Stomach smooth muscle (tissue), 2 donors: Measurements from ENCODE around the gene ADORA2B.

Experiments
- H3K27ac ChIP-seq: one replicate; pipeline ENCODE4 v1.7.0; 2013; ENCODE audit warnings: mild to moderate bottlenecking, low read length, inconsistent platforms
- H3K27me3 ChIP-seq, 2 donors: one replicate each; pipeline ENCODE4 v1.7.0; 2013; ENCODE audit warnings: low read length in 2 of 2; ENCODE audit not compliant: insufficient read depth in 2 of 2, control insufficient read depth in 1 of 2
- H3K36me3 ChIP-seq, 2 donors: one replicate each; pipeline ENCODE4 v1.7.0; 2013; ENCODE audit warnings: low read length in 2 of 2; ENCODE audit not compliant: control insufficient read depth in 2 of 2, insufficient read depth in 2 of 2
- H3K4me1 ChIP-seq: one replicate; pipeline ENCODE4 v1.7.0; 2013; ENCODE audit warnings: low read length; ENCODE audit not compliant: control insufficient read depth, insufficient read depth
- H3K4me3 ChIP-seq, 2 donors: one replicate each; pipeline ENCODE4 v1.7.0; 2013; ENCODE audit warnings: low read length in 2 of 2
- H3K9ac ChIP-seq, 2 donors: one replicate each; pipeline ENCODE4 v1.7.0; 2013; ENCODE audit warnings: low read length in 2 of 2, mild to moderate bottlenecking in 1 of 2
- H3K9me3 ChIP-seq, 2 donors: one replicate each; pipeline ENCODE4 v1.7.0; 2013; ENCODE audit warnings: low read length in 2 of 2; ENCODE audit not compliant: control insufficient read depth in 2 of 2
- donor health status: healthy.
- donor health status: Pancreatic carcinoma.

The ADORA2B gene

DNA sequence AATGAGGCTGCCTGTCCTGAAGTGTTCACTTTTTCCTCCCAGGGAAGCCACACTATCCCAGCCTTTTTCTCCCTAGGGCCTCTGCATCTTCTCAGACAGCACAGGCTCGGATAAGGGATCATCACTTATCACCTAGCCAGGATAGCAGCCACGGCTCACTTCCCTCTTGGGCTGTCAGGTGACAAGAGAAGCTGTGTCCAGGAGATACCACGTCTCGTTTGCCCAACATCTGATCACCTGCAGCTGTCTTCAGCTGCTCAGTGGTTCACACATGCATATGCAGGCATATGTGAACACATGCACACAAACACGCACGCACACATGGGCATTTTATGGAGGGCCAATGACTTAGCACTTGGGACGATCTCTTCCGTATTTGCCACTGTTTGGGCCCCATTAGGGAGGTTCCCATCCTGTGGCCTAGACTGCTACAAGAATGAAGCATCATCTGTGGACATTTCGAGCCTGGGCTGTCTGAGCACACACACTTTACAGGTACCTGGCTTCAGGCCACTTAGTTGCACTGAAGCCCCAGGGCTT, 32.4 kb upstream of the ADORA2B start:
- H3K27ac ChIP-seq = no peak overlapping the region

DNA sequence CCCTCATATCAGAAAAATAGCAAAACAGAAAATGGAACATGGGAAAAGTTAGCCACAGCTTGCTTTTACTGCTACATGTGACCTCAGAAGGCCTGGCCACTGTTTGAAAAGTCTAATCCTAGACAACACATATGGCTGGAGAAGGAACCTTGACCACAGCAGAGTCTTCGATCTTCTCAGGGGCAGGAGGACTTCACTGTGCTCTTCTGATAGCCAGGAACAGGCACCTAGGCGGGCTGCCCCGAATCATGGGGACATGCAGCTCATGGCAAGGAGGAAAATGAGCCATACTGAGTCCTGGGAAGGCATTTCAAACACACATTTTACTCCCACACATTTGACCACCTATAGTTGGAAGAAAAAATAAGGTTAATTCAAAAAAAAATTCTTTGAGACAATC, 31.1 kb upstream of the ADORA2B start:
- H3K4me3 ChIP-seq = no peak overlapping the region
- H3K36me3 ChIP-seq = no peaks in the 10 kb centered on the region
- H3K27me3 ChIP-seq = peaks cover 0 to 11% of the 10 kb centered on the region in 2 donors
- no peak overlapping the region for H3K27ac ChIP-seq
- H3K9me3 ChIP-seq = no peaks in the 10 kb centered on the region
- peaks cover 11% of the 10 kb centered on the region for H3K4me1 ChIP-seq
- H3K9ac ChIP-seq = no peak overlapping the region

More for the DNA sequence above, 32.4 kb upstream of the ADORA2B start:
- Histone ChIP-seq H3K9me3 (no peaks in the 10 kb centered on the region), H3K4me3 (no peak overlapping the region), H3K9ac (no peak overlapping the region), H3K27me3 (peaks cover 0 to 7% of the 10 kb centered on the region in 2 donors), H3K36me3 (no peaks in the 10 kb centered on the region), H3K4me1 (peaks cover 5% of the 10 kb centered on the region)

DNA sequence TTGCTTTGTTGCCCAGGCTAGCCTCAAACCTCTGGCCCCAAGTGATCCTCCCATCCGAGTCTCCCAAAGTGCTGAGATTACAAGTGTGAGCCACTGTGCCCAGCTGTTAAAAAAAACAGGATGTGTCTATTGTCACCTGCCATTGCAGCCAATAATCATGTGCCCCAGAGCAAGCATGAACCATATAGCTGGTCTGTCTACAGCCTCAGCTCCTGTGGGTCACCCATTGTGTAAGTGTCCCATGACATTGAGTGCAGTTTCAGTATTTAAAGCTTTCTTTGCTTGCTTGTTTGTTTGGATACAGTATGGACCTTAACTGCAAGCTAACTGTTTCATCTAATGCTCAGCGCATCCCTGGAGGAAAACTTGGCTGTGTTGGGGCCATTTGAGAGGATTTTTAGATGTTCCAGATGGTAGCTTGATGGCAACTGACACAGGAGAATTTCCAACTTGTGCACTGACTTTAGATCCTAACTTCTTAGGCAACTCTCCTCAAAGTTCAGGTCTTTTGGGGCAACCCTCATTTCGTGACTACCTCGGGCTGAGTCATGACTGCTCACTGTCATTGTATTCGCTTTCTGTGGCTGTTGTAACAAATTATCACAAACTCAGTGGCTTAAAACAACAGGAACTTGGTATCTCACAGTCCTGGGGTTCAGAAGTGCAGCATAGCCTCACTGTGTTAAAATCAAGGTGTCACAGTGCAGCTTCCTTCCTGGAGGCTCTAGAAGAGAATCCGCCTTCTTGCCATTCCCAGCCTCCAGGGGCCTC, 30.3 kb upstream of the ADORA2B start:
- no peaks in the 10 kb centered on the region for H3K9me3 ChIP-seq
- no peak overlapping the region for H3K27ac ChIP-seq

DNA sequence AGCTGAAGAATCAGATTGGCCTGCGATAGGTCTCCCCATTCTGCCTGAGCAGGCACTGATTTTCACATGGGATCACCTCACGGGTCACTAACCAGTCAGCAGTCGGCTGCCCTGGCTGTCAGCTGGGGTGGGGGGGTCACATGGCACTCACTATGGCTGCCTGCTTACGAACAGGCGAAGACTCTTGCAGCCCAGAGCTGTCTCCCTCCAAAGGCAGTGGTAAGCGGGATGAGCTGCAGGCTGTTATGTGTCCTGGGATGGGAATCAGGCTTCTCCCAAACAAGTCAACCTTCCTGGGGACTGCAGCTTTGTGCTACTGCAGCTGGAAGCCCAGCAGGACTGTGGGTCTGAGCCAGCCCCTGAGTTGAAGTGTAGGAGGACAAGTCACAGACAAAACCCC, 29.0 kb upstream of the ADORA2B start:
- Histone ChIP-seq H3K27ac (no peak overlapping the region), H3K4me3 (no peak overlapping the region), H3K9me3 (no peaks in the 10 kb centered on the region), H3K4me1 (peaks cover 19% of the 10 kb centered on the region), H3K9ac (no peak overlapping the region), H3K27me3 (peaks cover 0 to 8% of the 10 kb centered on the region in 2 donors), H3K36me3 (no peaks in the 10 kb centered on the region)

More for the DNA sequence above, 30.3 kb upstream of the ADORA2B start:
- no peaks in the 10 kb centered on the region for H3K36me3 ChIP-seq
- no peak overlapping the region for H3K4me3 ChIP-seq
- H3K27me3 ChIP-seq = peaks cover 0 to 11% of the 10 kb centered on the region in 2 donors
- H3K9ac ChIP-seq = no peak overlapping the region
- H3K4me1 ChIP-seq = peaks cover 19% of the 10 kb centered on the region

DNA sequence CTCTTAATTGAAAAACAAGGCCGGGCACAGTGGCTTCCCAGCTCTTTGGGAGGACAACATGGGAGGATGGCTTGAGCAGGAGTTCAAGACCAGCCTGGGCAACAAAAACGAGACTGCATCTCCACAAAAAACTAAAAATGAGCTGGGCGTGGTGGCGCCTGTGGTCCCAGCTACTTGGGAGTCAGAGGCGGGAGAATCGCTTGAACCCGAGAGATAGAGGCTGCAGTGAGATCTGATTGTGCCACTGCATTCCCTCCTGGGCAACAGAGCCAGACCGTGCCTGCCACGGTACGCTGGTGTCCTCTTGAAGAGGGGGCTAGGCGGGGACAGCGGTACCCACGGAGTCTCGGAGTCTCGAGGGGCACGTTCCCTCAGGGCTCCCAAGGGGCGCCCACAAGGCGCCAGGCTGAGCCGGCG, 27.9 kb upstream of the ADORA2B start:
- Histone ChIP-seq H3K36me3 (no peaks in the 10 kb centered on the region), H3K27ac (no peak overlapping the region), H3K4me3 (no peak overlapping the region), H3K4me1 (peaks cover 19% of the 10 kb centered on the region), H3K9ac (no peak overlapping the region), H3K9me3 (no peaks in the 10 kb centered on the region), H3K27me3 (peaks cover 0 to 8% of the 10 kb centered on the region in 2 donors)

DNA sequence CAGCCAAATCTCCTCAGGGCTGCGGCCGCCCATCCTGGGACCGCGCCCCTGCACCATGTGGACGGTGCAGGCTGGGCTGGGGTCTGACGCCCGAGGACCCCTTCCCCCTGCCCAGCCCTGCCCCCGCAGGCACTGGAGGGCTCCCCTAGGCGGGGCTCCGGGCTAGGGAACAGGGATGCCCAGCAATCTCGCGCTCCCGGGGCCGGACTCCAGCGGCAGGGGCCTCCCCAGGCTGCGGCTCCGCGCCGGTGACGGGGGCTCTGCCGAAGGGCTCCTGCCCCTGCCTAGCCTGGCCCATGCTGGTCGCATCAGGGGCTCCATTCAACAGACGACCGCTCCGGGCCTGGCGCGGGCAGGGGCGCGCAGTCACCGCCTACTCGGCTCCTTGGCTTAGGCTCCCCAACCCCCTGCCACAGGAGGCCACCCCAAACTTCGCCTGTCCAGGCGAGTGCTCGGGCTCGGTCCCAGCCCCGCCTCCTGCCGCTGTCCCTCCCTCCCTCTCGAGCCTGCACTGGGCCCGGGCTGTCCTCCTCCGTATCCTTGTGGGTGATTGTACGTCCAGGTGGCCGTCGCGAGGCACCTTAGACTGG, 27.4 kb upstream of the ADORA2B start:
- Histone ChIP-seq H3K27ac (no peak overlapping the region), H3K4me3 (no peak overlapping the region), H3K27me3 (peaks cover 0 to 8% of the 10 kb centered on the region in 2 donors), H3K4me1 (peaks cover 19% of the 10 kb centered on the region), H3K9ac (no peak overlapping the region), H3K36me3 (no peaks in the 10 kb centered on the region), H3K9me3 (no peaks in the 10 kb centered on the region)

DNA sequence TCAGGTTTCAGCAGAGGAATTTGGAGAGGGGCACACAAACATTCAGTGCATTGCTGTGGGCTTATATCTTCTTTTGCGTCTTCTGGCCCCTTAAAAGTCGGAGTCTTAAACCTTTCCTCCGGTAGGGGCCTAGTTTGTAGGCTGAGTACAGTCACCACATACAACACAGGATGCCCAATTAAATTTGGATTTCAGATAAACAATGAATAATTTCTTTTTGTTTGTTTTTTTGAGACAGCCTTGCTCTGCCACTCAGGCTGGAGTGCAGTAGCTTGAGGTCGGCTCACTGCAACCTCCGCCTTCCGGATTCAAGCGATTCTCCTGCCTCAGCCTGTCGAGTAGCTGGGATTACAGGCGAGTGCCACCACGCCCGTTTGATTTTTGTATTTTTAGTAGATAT, 26.7 kb upstream of the ADORA2B start:
- Histone ChIP-seq H3K27ac (no peak overlapping the region), H3K27me3 (peaks cover 0 to 8% of the 10 kb centered on the region in 2 donors), H3K36me3 (no peaks in the 10 kb centered on the region), H3K4me1 (peaks cover 19% of the 10 kb centered on the region), H3K4me3 (no peak overlapping the region), H3K9ac (no peak overlapping the region), H3K9me3 (no peaks in the 10 kb centered on the region)

DNA sequence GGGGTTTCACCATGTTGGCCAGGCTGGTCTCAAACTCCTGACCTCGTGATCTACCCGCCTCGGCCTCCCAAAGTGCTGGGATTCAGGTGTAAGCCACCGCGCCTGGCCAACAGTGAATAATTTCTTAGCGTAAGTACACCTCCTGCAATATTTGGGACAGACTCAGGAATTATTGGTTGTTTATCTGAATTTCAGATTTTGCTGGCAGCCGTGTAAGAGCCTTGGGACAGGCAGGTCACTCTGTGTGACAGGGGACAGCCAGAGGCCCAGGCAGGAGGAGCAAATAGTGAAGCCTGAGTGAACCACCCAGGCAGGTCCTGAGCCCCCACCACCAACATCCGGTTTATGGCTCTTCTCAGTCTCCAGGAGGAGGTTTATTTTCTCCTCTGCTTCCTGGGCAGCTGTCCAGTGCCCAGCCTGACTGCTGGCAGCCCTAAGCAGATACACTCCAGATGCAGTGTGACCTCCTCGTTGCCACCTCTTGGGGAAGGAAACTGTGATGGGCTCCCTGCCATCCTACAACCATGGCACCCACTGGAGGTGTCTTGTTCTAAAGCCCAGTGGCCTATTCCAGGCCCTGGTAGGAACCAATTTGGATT, 26.2 kb upstream of the ADORA2B start:
- Histone ChIP-seq H3K4me3 (no peak overlapping the region), H3K4me1 (peaks cover 19% of the 10 kb centered on the region), H3K27me3 (peaks cover 0 to 8% of the 10 kb centered on the region in 2 donors), H3K9ac (no peak overlapping the region), H3K9me3 (no peaks in the 10 kb centered on the region), H3K36me3 (no peaks in the 10 kb centered on the region), H3K27ac (no peak overlapping the region)

DNA sequence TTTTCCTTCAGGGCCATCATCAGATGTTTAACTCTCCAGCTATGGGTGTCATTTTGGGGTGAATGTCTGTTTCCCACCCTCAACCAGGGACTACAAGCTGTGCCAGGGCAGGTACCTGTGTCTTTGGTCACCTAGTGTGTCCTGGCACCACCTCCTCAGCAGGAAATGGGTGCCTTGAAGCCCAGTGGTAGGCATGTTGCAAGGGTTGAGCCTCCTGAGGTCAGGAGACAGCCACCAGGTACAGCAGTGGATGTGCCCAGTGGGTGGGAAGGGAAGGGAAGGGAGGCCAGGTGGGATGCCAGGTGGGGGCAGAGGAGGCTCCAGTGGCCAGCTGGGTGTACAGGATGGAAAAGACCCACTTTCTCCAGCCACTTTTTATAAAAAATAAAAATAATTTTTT, 25.5 kb upstream of the ADORA2B start:
- H3K9ac ChIP-seq = no peak overlapping the region
- peaks cover 19% of the 10 kb centered on the region for H3K4me1 ChIP-seq
- no peaks in the 10 kb centered on the region for H3K9me3 ChIP-seq
- no peak overlapping the region for H3K27ac ChIP-seq
- H3K4me3 ChIP-seq = no peak overlapping the region
- peaks cover 0 to 8% of the 10 kb centered on the region in 2 donors for H3K27me3 ChIP-seq
- H3K36me3 ChIP-seq = no peaks in the 10 kb centered on the region

DNA sequence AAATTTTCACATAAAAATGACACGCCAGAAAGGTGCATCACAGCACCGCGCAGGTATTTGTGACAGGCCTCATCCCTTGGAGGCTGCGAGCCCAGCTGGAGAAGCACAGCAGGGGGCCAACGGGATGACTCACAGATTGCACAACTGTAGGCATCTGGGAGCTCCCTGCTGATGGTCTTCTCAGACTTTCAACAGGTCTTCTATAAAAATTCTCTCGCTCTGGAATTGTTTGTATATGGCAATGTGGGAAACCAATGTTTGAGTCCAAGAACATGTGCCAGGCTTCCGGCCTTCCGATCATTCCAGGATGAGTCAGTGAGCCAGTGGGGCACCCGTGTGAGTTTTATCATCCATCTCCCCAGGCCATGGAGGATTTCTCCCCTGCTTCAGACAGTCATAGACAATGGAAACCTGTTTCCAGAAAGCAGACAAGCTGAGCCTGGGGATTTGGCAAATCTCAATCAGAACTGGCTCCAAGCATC, 24.1 kb upstream of the ADORA2B start:
- Histone ChIP-seq H3K4me3 (no peak overlapping the region), H3K27ac (no peak overlapping the region), H3K27me3 (peaks cover 0 to 8% of the 10 kb centered on the region in 2 donors), H3K36me3 (no peaks in the 10 kb centered on the region), H3K9me3 (no peaks in the 10 kb centered on the region), H3K4me1 (peaks cover 22% of the 10 kb centered on the region), H3K9ac (no peak overlapping the region)
